Stimulated activated CD4-positive, alpha-beta T cell treated with anti-CD3 and anti-CD28 coated beads, Interleukin-1b, Interleukin-23, amount 100 ng/mL, for 1 hour (primary cell): Measurements from ENCODE around the gene SULT1A4.
A peak's percentile ranks its signal among the peaks of the same experiment; 100 is the strongest.
"Not testable (repeated sequence)": the region's sequence is repeated elsewhere in the genome, so short reads cannot be mapped to it uniquely, and the experiment has no call there.

ENCODE experiments used
- DNase-seq, 2 donors: peaks; one replicate each; pipeline ENCODE4 v3.0.0-alpha.2; 2020; ENCODE audit warnings: low read depth in 2 of 2

The SULT1A4 gene

GRCh38 chr16:29459706-29460646 is at the start of gene SULT1A4:
Gene SULT1A4, plus strand, starts transcription at chr16:29459913. Its CDS starts 1,473 bp downstream, at chr16:29461386.
- not testable (repeated sequence) for DNase-seq

GRCh38 chr16:29423587-29423986 is 36.1 kb upstream of the SULT1A4 start:
- not testable (repeated sequence) for DNase-seq

- DNase-seq, result not testable (repeated sequence)
These were observed 34.3 kb upstream of the SULT1A4 start for GRCh38 chr16:29425390-29425789.

GRCh38 chr16:29453754-29454153 is 6.0 kb upstream of the SULT1A4 start:
- DNase-seq, result not testable (repeated sequence)

GRCh38 chr16:29454269-29454668 is 5.4 kb upstream of the SULT1A4 start, which contains the start of the genes BOLA2 and SLX1B:
Gene BOLA2, minus strand, starts transcription at chr16:29454351. Its CDS starts 98 bp downstream, at chr16:29454253.
Gene SLX1B, plus strand, starts transcription at chr16:29454533.
- DNase-seq, result not testable (repeated sequence)

- not testable (repeated sequence) for DNase-seq
These were observed 4.9 kb upstream of the SULT1A4 start for GRCh38 chr16:29454828-29455227.

- DNase-seq, result not testable (repeated sequence)
These were observed 2.1 kb upstream of the SULT1A4 start for GRCh38 chr16:29457660-29458059.

GRCh38 chr16:29460647-29461030 is 926 bp downstream of the SULT1A4 start:
- DNase-seq, result not testable (repeated sequence)

- not testable (repeated sequence) for DNase-seq
These were observed 6.5 kb downstream of the SULT1A4 start for GRCh38 chr16:29465985-29466824.

- DNase-seq, result not testable (repeated sequence)
These were observed 7.2 kb downstream of the SULT1A4 start for GRCh38 chr16:29466904-29467303.

GRCh38 chr16:29467654-29468366 is 8.1 kb downstream of the SULT1A4 start:
- not testable (repeated sequence) for DNase-seq

- DNase-seq, result peak in 1 of 2 donors; percentile 1
These were observed 9.9 kb downstream of the SULT1A4 start for GRCh38 chr16:29469660-29470059.

- DNase-seq, result not testable (repeated sequence)
These were observed 12.4 kb downstream of the SULT1A4 start for GRCh38 chr16:29472065-29472464.

GRCh38 chr16:29482276-29482675 is 22.6 kb downstream of the SULT1A4 start:
- DNase-seq, result not testable (repeated sequence)

- not testable (repeated sequence) for DNase-seq
These were observed 46.6 kb downstream of the SULT1A4 start, which contains the start of gene NPIPB12 for GRCh38 chr16:29506308-29506707. Gene NPIPB12, minus strand, starts transcription at chr16:29506408.
